ENCODE results near the gene OXSM. TPM values are rescaled to one million over a fixed set of nuclear protein-coding genes. Genes with fewer than 3 reads are reported as not detected.

The OXSM gene
- total RNA-seq, 2 experiments from 2014 or later, result 9.2 to 12.8 TPM

DNA sequence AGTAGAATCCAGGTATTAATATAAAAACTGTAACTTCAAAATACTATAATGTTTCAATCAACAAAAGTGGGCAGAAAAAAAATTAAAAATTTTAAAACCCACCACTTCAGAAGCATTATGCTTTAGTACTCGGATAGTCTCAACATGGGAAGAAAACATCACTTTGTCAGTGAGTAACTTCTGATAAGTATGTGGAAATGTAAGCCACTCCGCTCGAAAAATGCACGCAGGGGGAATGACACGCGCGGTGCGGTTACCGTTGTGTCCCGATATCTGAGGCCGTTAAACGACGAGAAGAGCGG is 7.3 kb upstream of the OXSM start:
- H3K36me3 Mint-ChIP-seq (ENCODE audit: low read depth), result peaks cover 18% of the 10 kb centered on the region

DNA sequence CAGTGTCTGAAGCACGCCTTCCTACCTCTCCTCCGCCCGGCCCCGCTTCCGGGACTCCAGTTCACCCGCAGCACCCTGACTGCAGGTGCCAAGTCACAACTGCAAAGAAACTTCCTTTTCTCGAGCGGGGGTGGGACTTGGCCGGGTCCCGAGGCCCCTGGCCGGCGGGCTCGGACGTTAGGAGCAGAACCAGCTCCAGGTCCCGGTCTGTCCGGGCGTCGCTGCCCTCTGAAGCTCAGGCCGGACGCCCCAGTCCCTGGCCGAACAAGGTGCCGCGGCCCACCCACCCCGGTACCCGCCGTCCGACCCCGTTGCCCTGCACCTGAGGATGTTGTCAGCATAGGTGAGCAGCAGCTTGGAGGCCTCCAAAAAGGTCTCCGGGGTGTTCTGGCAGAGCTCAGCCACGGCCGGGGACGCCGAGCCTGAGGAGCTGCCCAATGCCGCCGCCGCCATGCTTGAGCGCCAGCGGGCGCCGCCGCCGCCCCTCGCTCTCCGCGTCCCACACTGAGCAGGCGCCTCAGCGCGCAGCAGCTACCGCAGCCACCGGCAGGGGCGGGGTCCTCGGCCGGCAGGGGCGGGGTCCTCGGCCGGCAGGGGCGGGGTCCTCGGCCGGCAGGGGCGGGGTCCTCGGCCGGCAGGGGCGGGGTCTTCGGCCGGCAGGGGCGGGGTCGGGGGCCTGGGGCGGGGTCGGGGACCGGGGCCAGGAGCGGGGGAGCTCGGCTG is 6.8 kb upstream of the OXSM start, which contains the start of gene NGLY1:
Gene NGLY1, minus strand, starts transcription at position 506 of the 723 bp plus-strand sequence. Its CDS starts 53 bp downstream, at position 453.
- DNase-seq, result peak; percentile 86
- peaks cover 14% of the 10 kb centered on the region for H3K36me3 Mint-ChIP-seq (ENCODE audit: low read depth)
- H3K9me3 Mint-ChIP-seq, result no peaks in the 10 kb centered on the region
- POLR2A ChIA-PET, result no interaction called here
- H3K27me3 Mint-ChIP-seq, result no peaks in the 10 kb centered on the region
- peaks cover 42% of the 10 kb centered on the region for H3K4me1 Mint-ChIP-seq
- H3K27ac Mint-ChIP-seq, result peak within 1 kb of the TSS; percentile 91
- CTCF ChIA-PET, result interaction anchor here (0.8 to 1.0 kb wide), 2 partner anchors 113 to 135 kb away, joined by 3 read pairs; no protein-coding TSS in a partner anchor
- H3K4me3 Mint-ChIP-seq, result peak within 1 kb of the TSS; percentile 90

More for the DNA sequence above, 7.3 kb upstream of the OXSM start:
- DNase-seq, result no peak
- POLR2A ChIA-PET, result no interaction called here
- Mint-ChIP-seq H3K4me3 (peak overlapping the region; percentile 90), H3K27me3 (no peaks in the 10 kb centered on the region), H3K27ac (peak overlapping the region; percentile 91), H3K4me1 (peaks cover 40% of the 10 kb centered on the region), H3K9me3 (no peaks in the 10 kb centered on the region)
- CTCF ChIA-PET, result no interaction called here

DNA sequence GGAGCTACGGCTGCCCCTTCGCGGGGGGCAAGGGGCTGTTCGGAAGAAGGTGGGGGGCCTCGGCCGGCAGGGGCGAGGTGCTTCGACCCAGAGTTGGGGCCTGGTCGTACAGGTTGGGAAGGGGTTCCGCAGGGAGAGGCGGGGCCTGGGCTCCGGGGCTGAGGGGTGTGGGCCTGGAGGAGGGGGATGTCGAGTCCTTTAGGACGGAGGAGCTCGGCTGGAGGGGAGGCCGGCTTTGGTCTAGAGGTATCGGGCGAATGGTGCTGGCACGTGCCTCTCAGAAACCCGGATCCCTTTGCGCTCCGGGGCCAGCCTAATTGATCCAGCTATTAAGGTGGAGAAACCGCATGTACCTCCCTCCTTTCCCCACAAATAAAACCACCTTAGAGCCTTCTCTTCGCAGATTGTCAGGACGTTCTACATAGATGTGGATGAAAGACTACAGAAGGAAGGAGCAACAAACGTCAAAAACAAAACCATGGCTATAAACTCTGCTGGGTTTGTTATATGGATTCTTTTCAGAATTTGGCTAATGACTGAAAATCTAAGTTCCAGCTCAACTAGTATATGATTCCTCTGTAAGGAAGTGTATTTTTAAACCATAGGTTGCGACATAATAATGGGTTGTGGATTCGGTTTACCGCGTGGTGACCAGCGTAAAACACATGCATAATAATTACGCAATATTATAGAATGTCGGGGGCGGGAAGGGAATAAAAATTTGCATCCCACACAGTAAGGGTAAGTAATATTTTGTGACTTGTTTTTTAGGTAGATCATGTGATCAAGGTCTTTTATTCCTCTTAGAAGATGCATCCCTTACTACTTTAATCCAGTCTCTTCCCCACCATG is 6.0 kb upstream of the OXSM start:
- no peaks in the 10 kb centered on the region for H3K9me3 Mint-ChIP-seq
- peak overlapping the region; percentile 86 for H3K27ac Mint-ChIP-seq
- H3K4me3 Mint-ChIP-seq, result peak overlapping the region; percentile 81
- peaks cover 10% of the 10 kb centered on the region for H3K36me3 Mint-ChIP-seq (ENCODE audit: low read depth)
- peak; percentile 54 for DNase-seq
- H3K27me3 Mint-ChIP-seq, result no peaks in the 10 kb centered on the region
- peaks cover 49% of the 10 kb centered on the region for H3K4me1 Mint-ChIP-seq
- POLR2A ChIA-PET, result no interaction called here
- CTCF ChIA-PET, result interaction anchor here (0.8 to 1.3 kb wide), 4 partner anchors 11 to 136 kb away, joined by 3 read pairs; no protein-coding TSS in a partner anchor

DNA sequence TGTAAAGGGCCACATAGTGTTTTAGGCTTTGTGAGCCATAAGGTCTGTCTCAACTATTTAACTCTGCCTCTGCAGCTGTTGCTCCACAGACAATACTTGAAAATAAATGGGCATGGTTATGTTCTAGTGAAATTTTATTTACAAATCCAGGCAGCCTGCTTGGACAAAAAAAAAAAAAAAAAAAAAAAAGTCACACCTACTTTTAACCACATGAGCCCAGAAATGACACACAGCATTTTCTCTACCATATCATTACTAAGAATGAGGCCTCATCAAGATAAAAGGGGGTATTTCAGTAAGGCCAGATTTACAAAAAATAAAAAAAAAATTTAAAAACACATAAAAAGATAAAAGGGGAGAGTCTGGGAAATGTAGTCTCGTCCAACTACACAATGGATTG is 4.9 kb upstream of the OXSM start:
- no peaks in the 10 kb centered on the region for H3K9me3 Mint-ChIP-seq
- peaks cover 51% of the 10 kb centered on the region for H3K4me1 Mint-ChIP-seq
- no peak overlapping the region for H3K27ac Mint-ChIP-seq
- H3K27me3 Mint-ChIP-seq, result no peaks in the 10 kb centered on the region
- H3K36me3 Mint-ChIP-seq (ENCODE audit: low read depth), result peaks cover 10% of the 10 kb centered on the region
- POLR2A ChIA-PET, result no interaction called here
- no peak for DNase-seq
- H3K4me3 Mint-ChIP-seq, result no peak overlapping the region
- CTCF ChIA-PET, result interaction anchor here (0.7 to 1.3 kb wide), 2 partner anchors 12 to 84 kb away, joined by 3 read pairs; no protein-coding TSS in a partner anchor

DNA sequence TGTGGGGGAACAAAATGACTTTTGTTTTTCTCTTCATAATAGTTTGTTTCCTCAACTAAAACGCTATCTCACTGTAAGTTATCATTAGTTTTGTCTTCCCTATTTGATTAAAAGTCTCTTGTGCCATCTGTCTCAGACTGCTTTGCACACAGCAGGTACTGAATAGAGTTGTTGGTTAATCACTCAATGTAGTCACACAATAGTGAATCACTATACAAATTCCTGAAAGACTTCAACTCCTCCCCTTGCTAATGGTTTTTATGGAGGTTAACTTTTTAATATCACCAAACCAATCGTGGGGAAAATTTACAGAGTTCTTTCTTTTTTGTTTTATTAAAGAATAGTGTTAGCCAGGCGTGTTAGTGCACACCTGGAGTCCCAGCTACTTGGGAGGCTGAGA is 4.1 kb upstream of the OXSM start:
- Mint-ChIP-seq H3K9me3 (no peaks in the 10 kb centered on the region), H3K27ac (no peak overlapping the region), H3K4me1 (peaks cover 50% of the 10 kb centered on the region), H3K4me3 (no peak overlapping the region), H3K27me3 (no peaks in the 10 kb centered on the region), H3K36me3 (ENCODE audit: low read depth) (peaks cover 11% of the 10 kb centered on the region)
- POLR2A ChIA-PET, result no interaction called here
- DNase-seq, result no peak
- CTCF ChIA-PET, result no interaction called here

DNA sequence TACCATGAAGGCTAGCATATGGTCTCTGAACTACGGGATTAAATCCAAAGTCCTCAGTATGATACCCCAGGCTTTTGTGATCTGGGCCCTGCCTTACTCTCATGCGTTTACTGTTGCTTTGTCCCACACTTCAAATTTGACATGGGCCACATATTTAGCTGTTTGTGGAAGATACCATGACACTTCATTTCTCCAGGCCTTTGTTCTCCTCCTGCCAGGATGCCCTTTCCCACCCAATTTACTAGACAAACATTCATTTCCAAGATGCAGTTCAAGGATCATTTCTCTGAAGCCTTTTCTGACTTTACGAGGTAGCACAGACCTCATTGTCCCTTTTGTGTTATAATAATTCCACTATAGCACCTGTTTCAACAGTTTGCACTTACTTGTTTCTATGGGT is 2.2 kb upstream of the OXSM start:
- Mint-ChIP-seq H3K4me3 (no peak overlapping the region), H3K27ac (no peak overlapping the region), H3K27me3 (no peaks in the 10 kb centered on the region), H3K36me3 (ENCODE audit: low read depth) (peaks cover 12% of the 10 kb centered on the region), H3K9me3 (no peaks in the 10 kb centered on the region), H3K4me1 (peaks cover 49% of the 10 kb centered on the region)
- CTCF ChIA-PET, result no interaction called here
- POLR2A ChIA-PET, result no interaction called here
- no peak for DNase-seq

DNA sequence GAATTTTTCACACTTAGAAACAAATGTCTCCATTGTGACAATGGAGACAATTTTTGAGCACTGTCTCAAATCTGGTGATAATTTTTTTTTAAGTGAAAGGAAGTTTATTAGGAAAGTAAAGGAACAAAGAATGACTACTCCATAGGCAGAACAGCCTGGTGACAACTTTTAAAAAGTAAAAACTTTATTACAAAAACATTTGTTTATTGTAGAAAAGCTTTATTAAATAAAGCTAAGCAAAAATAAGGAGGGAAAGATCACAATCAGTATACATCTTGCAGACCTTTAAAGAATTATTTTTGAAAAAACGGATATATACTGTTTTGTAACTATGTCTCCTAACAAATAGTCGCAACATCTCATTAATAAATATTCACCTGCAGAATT is 688 bp upstream of the OXSM start:
- peak overlapping the region; percentile 94 for H3K4me3 Mint-ChIP-seq
- POLR2A ChIA-PET, result no interaction called here
- H3K9me3 Mint-ChIP-seq, result no peaks in the 10 kb centered on the region
- peaks cover 46% of the 10 kb centered on the region for H3K4me1 Mint-ChIP-seq
- CTCF ChIA-PET, result interaction anchor here (0.8 kb wide), 1 partner anchor 123 kb away, joined by 3 read pairs; no protein-coding TSS in a partner anchor
- H3K27ac Mint-ChIP-seq, result peak overlapping the region; percentile 96
- H3K27me3 Mint-ChIP-seq, result no peaks in the 10 kb centered on the region
- H3K36me3 Mint-ChIP-seq (ENCODE audit: low read depth), result peaks cover 11% of the 10 kb centered on the region
- no peak for DNase-seq

DNA sequence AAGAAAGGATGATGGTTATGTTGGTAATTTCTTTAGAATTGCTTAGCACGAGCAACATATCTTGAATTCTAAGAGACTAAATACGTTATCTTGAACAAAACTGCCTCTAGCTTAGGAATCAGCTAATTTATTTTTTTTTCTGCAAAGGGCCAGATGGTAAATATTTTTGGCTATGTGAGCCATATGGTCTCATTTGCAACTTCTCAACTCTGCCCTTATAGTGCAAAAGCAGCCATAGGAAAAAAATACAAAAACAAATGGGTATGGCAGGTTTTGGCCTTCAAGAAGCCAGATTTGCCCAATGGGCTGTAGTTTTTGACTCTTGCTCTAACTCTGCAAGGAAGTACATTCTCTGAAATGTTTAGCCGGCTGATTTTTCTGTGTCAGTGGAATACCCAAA is 11.9 kb downstream of the OXSM start:
- Mint-ChIP-seq H3K27me3 (peaks cover 7% of the 10 kb centered on the region), H3K4me1 (no peaks in the 10 kb centered on the region), H3K27ac (no peak overlapping the region), H3K9me3 (no peaks in the 10 kb centered on the region), H3K36me3 (ENCODE audit: low read depth) (no peaks in the 10 kb centered on the region), H3K4me3 (no peak overlapping the region)
- no peak for DNase-seq
- POLR2A ChIA-PET, result no interaction called here
- CTCF ChIA-PET, result no interaction called here

DNA sequence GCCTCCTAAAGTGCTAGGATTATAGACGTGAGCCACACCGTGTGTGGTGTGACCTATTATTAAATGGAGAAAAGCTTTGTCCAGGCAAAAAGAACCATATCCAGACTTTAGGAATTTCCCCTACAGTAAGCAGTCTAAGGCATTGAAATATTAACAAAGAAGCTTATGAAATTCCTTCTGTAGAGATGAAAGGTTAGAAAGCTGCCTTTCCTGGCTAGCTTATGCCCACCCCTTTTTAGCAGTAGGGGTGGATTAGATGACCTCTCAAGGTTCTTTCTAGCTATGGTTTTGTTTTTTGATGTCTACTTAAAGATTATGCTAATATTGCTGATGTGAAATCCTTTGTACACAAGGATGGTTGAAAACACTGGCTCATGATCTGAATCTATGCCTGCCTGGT is 13.9 kb downstream of the OXSM start:
- H3K27me3 Mint-ChIP-seq, result peaks cover 7% of the 10 kb centered on the region
- DNase-seq, result no peak
- POLR2A ChIA-PET, result no interaction called here
- H3K4me1 Mint-ChIP-seq, result no peaks in the 10 kb centered on the region
- CTCF ChIA-PET, result interaction anchor here (1.4 kb wide), 1 partner anchor 156 kb away, joined by 4 read pairs; no protein-coding TSS in a partner anchor
- no peaks in the 10 kb centered on the region for H3K9me3 Mint-ChIP-seq
- H3K4me3 Mint-ChIP-seq, result no peak overlapping the region
- H3K27ac Mint-ChIP-seq, result no peak overlapping the region
- no peaks in the 10 kb centered on the region for H3K36me3 Mint-ChIP-seq (ENCODE audit: low read depth)

DNA sequence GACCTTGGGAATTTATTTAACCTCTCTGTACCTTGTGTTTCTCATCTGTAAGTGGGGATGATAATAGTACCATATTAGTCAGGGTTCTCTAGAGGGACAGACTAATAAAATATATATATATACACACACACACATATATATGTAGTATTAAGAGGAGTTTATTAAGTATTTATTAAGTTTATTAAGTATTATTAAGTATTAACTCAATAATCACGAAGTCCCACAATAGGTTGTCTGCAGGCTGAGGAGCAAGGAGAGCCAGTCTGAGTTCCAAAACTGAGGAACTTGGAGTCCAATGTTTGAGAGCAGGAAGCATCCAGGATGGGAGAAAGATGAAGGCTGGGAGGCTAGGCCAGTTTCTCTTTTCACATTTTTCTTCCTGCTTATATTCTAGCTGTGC is 14.8 kb downstream of the OXSM start:
- H3K27ac Mint-ChIP-seq, result no peak overlapping the region
- ChIA-PET POLR2A (no interaction called here), CTCF (interaction anchor here (1.4 kb wide), 1 partner anchor 156 kb away, joined by 4 read pairs; no protein-coding TSS in a partner anchor)
- no peak overlapping the region for H3K4me3 Mint-ChIP-seq
- H3K4me1 Mint-ChIP-seq, result no peaks in the 10 kb centered on the region
- H3K9me3 Mint-ChIP-seq, result no peaks in the 10 kb centered on the region
- no peaks in the 10 kb centered on the region for H3K36me3 Mint-ChIP-seq (ENCODE audit: low read depth)
- DNase-seq, result no peak
- peaks cover 7% of the 10 kb centered on the region for H3K27me3 Mint-ChIP-seq

DNA sequence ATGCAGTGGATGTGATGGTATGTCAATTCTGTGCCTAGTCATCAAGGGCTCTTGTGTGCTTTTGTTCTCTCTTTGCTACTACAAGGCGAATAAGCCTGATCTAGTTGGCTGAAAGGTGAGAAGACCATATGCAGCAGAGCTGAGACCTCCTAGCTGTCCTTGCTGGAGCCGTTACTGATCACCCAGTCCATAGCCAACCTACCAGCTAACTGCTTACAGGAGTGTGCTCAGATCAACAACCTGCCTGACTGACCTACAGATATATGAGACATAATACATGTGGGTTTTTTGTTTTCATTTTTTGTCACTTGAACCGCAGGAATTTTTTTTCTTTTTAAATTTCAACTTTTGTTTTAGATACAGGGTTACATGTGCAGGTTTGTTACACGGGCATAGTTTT is 22.8 kb downstream of the OXSM start:
- CTCF ChIA-PET, result interaction anchor here (0.7 to 0.9 kb wide), 2 partner anchors 17 to 116 kb away, joined by 3 read pairs; no protein-coding TSS in a partner anchor
- no peak overlapping the region for H3K27ac Mint-ChIP-seq
- peaks cover 2% of the 10 kb centered on the region for H3K27me3 Mint-ChIP-seq
- H3K4me1 Mint-ChIP-seq, result peaks cover 8% of the 10 kb centered on the region
- DNase-seq, result no peak
- POLR2A ChIA-PET, result no interaction called here
- H3K9me3 Mint-ChIP-seq, result no peaks in the 10 kb centered on the region
- H3K36me3 Mint-ChIP-seq (ENCODE audit: low read depth), result no peaks in the 10 kb centered on the region
- no peak overlapping the region for H3K4me3 Mint-ChIP-seq

DNA sequence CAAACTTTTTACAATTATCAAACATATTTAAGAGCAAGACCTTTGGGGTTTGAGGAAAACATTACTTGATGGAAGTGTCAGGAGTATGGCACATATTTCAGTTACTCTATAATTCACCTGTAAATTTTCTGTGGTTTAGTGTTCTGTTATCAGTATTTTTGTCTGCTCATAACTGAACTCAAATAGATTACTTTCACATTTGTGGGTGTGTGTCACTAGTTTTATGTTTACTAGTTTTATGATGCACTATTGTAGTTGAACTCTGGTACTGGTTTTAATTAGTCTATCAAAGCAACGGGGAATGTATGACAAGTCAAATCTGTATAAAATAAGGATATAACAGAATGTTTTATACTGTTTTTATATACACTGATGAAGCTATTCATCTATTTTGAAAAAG is 27.2 kb downstream of the OXSM start:
- DNase-seq, result no peak
- ChIA-PET CTCF (no interaction called here), POLR2A (no interaction called here)
- no peak overlapping the region for H3K4me3 Mint-ChIP-seq
- H3K9me3 Mint-ChIP-seq, result no peaks in the 10 kb centered on the region
- no peaks in the 10 kb centered on the region for H3K36me3 Mint-ChIP-seq (ENCODE audit: low read depth)
- no peak overlapping the region for H3K27ac Mint-ChIP-seq
- peaks cover 8% of the 10 kb centered on the region for H3K4me1 Mint-ChIP-seq
- no peaks in the 10 kb centered on the region for H3K27me3 Mint-ChIP-seq

DNA sequence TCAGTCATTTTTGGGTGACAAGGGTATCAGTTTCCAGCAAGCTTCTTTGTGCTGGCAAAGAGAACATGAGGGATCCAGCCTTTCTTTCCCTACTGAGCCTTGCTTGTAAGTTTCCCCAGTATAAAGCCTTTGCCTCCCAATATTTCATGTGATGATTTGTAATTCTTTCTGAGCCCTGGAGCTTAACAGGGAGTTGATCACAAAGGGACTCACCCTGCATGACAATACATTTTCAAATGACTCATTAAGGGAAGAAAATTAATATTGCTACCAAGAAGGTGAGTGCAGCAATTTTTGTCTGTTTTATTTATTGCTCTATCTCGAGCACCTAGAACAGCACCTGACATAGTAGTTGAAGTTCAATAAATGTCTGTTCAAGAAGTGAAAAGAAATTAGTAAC is 27.7 kb downstream of the OXSM start:
- H3K4me1 Mint-ChIP-seq, result peaks cover 8% of the 10 kb centered on the region
- no peak overlapping the region for H3K4me3 Mint-ChIP-seq
- ChIA-PET CTCF (no interaction called here), POLR2A (no interaction called here)
- H3K27ac Mint-ChIP-seq, result no peak overlapping the region
- no peak for DNase-seq
- H3K36me3 Mint-ChIP-seq (ENCODE audit: low read depth), result no peaks in the 10 kb centered on the region
- H3K27me3 Mint-ChIP-seq, result no peaks in the 10 kb centered on the region
- no peaks in the 10 kb centered on the region for H3K9me3 Mint-ChIP-seq
